Astrocyte (in vitro differentiated cells and primary cell): ENCODE data around the gene CXorf49.
"Not testable (repeated sequence)": the region's sequence is repeated elsewhere in the genome, so short reads cannot be mapped to it uniquely, and the experiment has no call there.

Experiments
- EZH2 ChIP-seq: IDR thresholded peaks from 2 replicates; pipeline ENCODE4 v1.6.1; 2012; ENCODE audit warnings: mild to moderate bottlenecking, low read length, inconsistent platforms; ENCODE audit not compliant: insufficient read depth
- TF ChIP-seq, protein P1 (sequence below): IDR thresholded peaks from 2 replicates; pipeline ENCODE4 v1.5.1; 2011; ENCODE audit warnings: low read depth, mild to moderate bottlenecking, inconsistent platforms, low read length, moderate library complexity; ENCODE audit not compliant: insufficient read depth

GRCh38 chrX:71715551-71715950 is 2.5 kb downstream of the CXorf49 start:
- TF ChIP-seq, protein P1, sequence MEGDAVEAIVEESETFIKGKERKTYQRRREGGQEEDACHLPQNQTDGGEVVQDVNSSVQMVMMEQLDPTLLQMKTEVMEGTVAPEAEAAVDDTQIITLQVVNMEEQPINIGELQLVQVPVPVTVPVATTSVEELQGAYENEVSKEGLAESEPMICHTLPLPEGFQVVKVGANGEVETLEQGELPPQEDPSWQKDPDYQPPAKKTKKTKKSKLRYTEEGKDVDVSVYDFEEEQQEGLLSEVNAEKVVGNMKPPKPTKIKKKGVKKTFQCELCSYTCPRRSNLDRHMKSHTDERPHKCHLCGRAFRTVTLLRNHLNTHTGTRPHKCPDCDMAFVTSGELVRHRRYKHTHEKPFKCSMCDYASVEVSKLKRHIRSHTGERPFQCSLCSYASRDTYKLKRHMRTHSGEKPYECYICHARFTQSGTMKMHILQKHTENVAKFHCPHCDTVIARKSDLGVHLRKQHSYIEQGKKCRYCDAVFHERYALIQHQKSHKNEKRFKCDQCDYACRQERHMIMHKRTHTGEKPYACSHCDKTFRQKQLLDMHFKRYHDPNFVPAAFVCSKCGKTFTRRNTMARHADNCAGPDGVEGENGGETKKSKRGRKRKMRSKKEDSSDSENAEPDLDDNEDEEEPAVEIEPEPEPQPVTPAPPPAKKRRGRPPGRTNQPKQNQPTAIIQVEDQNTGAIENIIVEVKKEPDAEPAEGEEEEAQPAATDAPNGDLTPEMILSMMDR = not testable (repeated sequence)
- TF ChIP-seq EZH2 = not testable (repeated sequence)
